PC-3 (cell line): ENCODE measurements around the gene SNAP47.

Experiments
- EZH2 ChIP-seq: fragments of 300-600 bp; sonication (generic); IDR thresholded peaks from one replicate; pipeline ENCODE4 v1.6.1; 2017; ENCODE audit warnings: antibody characterized with exemption, mild to moderate bottlenecking, low read length; ENCODE audit not compliant: unreplicated experiment
- TF ChIP-seq, protein P1 (sequence below): fragments of 300-600 bp; sonication (generic); conservative IDR thresholded peaks from 2 replicates; pipeline ENCODE4 v1.5.1; 2017; ENCODE audit warnings: antibody characterized with exemption, low read depth, mild to moderate bottlenecking, low read length

DNA sequence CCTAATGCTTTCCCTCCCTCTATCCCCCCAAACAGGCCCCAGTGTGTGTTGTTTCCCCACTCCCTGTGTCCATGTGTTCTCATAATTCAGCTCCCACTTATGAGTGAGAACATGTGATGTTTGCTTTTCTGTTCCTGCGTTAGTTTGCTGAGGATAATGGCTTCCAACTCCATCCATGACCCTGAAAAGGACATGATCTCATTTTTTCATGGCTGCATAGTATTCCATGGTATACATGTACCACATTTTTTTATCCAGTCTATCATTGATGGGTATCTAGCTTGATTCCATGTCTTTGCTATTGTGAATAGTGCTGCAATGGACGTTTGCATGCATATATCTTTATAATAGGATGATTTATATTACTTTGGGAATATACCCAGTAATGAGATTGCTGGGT is 89.0 kb downstream of the SNAP47 start:
- TF ChIP-seq, protein P1, sequence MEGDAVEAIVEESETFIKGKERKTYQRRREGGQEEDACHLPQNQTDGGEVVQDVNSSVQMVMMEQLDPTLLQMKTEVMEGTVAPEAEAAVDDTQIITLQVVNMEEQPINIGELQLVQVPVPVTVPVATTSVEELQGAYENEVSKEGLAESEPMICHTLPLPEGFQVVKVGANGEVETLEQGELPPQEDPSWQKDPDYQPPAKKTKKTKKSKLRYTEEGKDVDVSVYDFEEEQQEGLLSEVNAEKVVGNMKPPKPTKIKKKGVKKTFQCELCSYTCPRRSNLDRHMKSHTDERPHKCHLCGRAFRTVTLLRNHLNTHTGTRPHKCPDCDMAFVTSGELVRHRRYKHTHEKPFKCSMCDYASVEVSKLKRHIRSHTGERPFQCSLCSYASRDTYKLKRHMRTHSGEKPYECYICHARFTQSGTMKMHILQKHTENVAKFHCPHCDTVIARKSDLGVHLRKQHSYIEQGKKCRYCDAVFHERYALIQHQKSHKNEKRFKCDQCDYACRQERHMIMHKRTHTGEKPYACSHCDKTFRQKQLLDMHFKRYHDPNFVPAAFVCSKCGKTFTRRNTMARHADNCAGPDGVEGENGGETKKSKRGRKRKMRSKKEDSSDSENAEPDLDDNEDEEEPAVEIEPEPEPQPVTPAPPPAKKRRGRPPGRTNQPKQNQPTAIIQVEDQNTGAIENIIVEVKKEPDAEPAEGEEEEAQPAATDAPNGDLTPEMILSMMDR: no peak
- no peak for TF ChIP-seq EZH2
